Immature natural killer cell (primary cell): ENCODE data around the gene CELF5. TPM values are rescaled to one million over a fixed set of nuclear protein-coding genes. Genes with fewer than 3 reads are reported as not detected.

Experiments
- DNase-seq, 3 donors: peaks; one replicate each; pipeline ENCODE4 v3.0.0; 2022; ENCODE audit warnings: mixed read lengths in 1 of 3
- H3K27ac Mint-ChIP-seq, 6 donors: one replicate each; pipeline ENCODE4 v1.8.0; 2020; ENCODE audit warnings: mixed read lengths in 6 of 6, mild to moderate bottlenecking in 5 of 6, inconsistent platforms in 4 of 6, moderate library complexity in 3 of 6
- H3K27me3 Mint-ChIP-seq, 3 donors: one replicate each; pipeline ENCODE4 v1.8.0; 2020 to 2021; ENCODE audit warnings: low read depth in 3 of 3, mild to moderate bottlenecking in 3 of 3, mixed read lengths in 3 of 3, moderate library complexity in 3 of 3, inconsistent platforms in 1 of 3
- H3K36me3 Mint-ChIP-seq, 3 donors: one replicate each; pipeline ENCODE4 v1.8.0; 2020; ENCODE audit warnings: mixed read lengths in 3 of 3, inconsistent platforms in 2 of 3, mild to moderate bottlenecking in 2 of 3
- H3K4me1 Mint-ChIP-seq, 2 donors: one replicate each; pipeline ENCODE4 v1.8.0; 2020; ENCODE audit warnings: inconsistent platforms in 2 of 2, mild to moderate bottlenecking in 2 of 2, mixed read lengths in 2 of 2, moderate library complexity in 1 of 2
- H3K4me3 Mint-ChIP-seq, 5 donors: one replicate each; pipeline ENCODE4 v1.8.0; 2020; ENCODE audit warnings: mild to moderate bottlenecking in 5 of 5, mixed read lengths in 5 of 5, inconsistent platforms in 3 of 5, moderate library complexity in 3 of 5
- H3K9me3 Mint-ChIP-seq, 6 donors: one replicate each; pipeline ENCODE4 v1.8.0; 2020; ENCODE audit warnings: mild to moderate bottlenecking in 6 of 6, mixed read lengths in 6 of 6, inconsistent platforms in 4 of 6, moderate library complexity in 3 of 6
- polyA plus RNA-seq, 3 donors: library from polyadenylated mRNA; unstranded; fragments of 300-500 nt; fragmentation: Illumina TruSeq; gene quantifications; one replicate each; pipeline ENCODE4 v1.2.3, GENCODE V29; 2021

The CELF5 gene
- polyA plus RNA-seq, result not detected

GRCh38 chr19:3224346-3225168 is at the start of gene CELF5:
CELF5 (plus strand) TSS chr19:3224661; CDS start chr19:3224740, 79 bp downstream.
- DNase-seq, result peak; percentile 50 to 56 (median 53)
- H3K36me3 Mint-ChIP-seq, result no peaks in the 10 kb centered on the region
- peaks cover 0 to 3% of the 10 kb centered on the region in 2 donors for H3K4me1 Mint-ChIP-seq
- H3K27ac Mint-ChIP-seq, result no peak within 1 kb of the TSS
- peak within 1 kb of the TSS; percentile 41 to 67 (median 63) for H3K4me3 Mint-ChIP-seq
- no peaks in the 10 kb centered on the region for H3K9me3 Mint-ChIP-seq
- peaks cover 9 to 18% (median 14%) of the 10 kb centered on the region in 3 donors for H3K27me3 Mint-ChIP-seq

GRCh38 chr19:3175781-3176714 is 48.4 kb upstream of the CELF5 start:
- Mint-ChIP-seq H3K9me3 (no peaks in the 10 kb centered on the region), H3K4me3 (peak overlapping the region; percentile 82 to 84 (median 83)), H3K27me3 (peaks cover 18 to 20% (median 18%) of the 10 kb centered on the region in 3 donors), H3K36me3 (peaks cover 4 to 8% (median 7%) of the 10 kb centered on the region in 3 donors), H3K27ac (peak overlapping the region; percentile 93 to 98 (median 97)), H3K4me1 (peaks cover 30 to 32% of the 10 kb centered on the region in 2 donors)
- peak; percentile 25 to 59 (median 43) for DNase-seq

- peaks cover 4 to 8% (median 7%) of the 10 kb centered on the region in 3 donors for H3K36me3 Mint-ChIP-seq
- H3K4me1 Mint-ChIP-seq, result peaks cover 31 to 36% of the 10 kb centered on the region in 2 donors
- H3K27ac Mint-ChIP-seq, result peak overlapping the region; percentile 93 to 98 (median 97)
- DNase-seq, result peak; percentile 58 to 72 (median 70)
- H3K27me3 Mint-ChIP-seq, result peaks cover 18 to 20% (median 19%) of the 10 kb centered on the region in 3 donors
- peak overlapping the region; percentile 82 to 84 (median 83) for H3K4me3 Mint-ChIP-seq
- H3K9me3 Mint-ChIP-seq, result no peaks in the 10 kb centered on the region
These were observed 47.6 kb upstream of the CELF5 start for GRCh38 chr19:3176715-3177501.

- Mint-ChIP-seq H3K27ac (peak within 1 kb of the TSS; percentile 89 to 98 (median 96)), H3K4me3 (peak within 1 kb of the TSS; percentile 98 to 100 (median 100)), H3K36me3 (peaks cover 4 to 8% (median 7%) of the 10 kb centered on the region in 3 donors), H3K9me3 (no peaks in the 10 kb centered on the region), H3K27me3 (peaks cover 18 to 20% (median 19%) of the 10 kb centered on the region in 3 donors), H3K4me1 (peaks cover 37 to 46% of the 10 kb centered on the region in 2 donors)
- peak; percentile 75 to 80 (median 79) for DNase-seq
These were observed 46.0 kb upstream of the CELF5 start, which contains the start of gene S1PR4 for GRCh38 chr19:3178377-3178972. S1PR4 (plus strand) TSS chr19:3178769; CDS start chr19:3178793, 24 bp downstream.

- peak in 1 of 3 donors; percentile 38 for DNase-seq
- Mint-ChIP-seq H3K27ac (peak overlapping the region; percentile 89 to 98 (median 96)), H3K9me3 (no peaks in the 10 kb centered on the region), H3K4me1 (peaks cover 42 to 53% of the 10 kb centered on the region in 2 donors), H3K4me3 (peak overlapping the region; percentile 98 to 100 (median 100)), H3K27me3 (peaks cover 19 to 21% (median 20%) of the 10 kb centered on the region in 3 donors), H3K36me3 (peaks cover 8 to 11% (median 8%) of the 10 kb centered on the region in 3 donors)
These were observed 45.3 kb upstream of the CELF5 start for GRCh38 chr19:3178973-3179738.

GRCh38 chr19:3179739-3180293 is 44.6 kb upstream of the CELF5 start:
- Mint-ChIP-seq H3K27ac (peak overlapping the region; percentile 89 to 98 (median 96)), H3K36me3 (peaks cover 8 to 13% (median 9%) of the 10 kb centered on the region in 3 donors), H3K4me1 (peaks cover 49 to 59% of the 10 kb centered on the region in 2 donors), H3K9me3 (no peaks in the 10 kb centered on the region), H3K4me3 (peak overlapping the region; percentile 98 to 100 (median 100)), H3K27me3 (peaks cover 19 to 21% (median 20%) of the 10 kb centered on the region in 3 donors)
- DNase-seq, result peak in 1 of 3 donors; percentile 35

GRCh38 chr19:3183721-3184641 is 40.5 kb upstream of the CELF5 start:
- Mint-ChIP-seq H3K27ac (peak overlapping the region; percentile 78 to 97 (median 91)), H3K36me3 (peaks cover 8 to 13% (median 9%) of the 10 kb centered on the region in 3 donors), H3K9me3 (no peaks in the 10 kb centered on the region), H3K4me3 (peak overlapping the region; percentile 90 to 97 (median 94)), H3K4me1 (peaks cover 60 to 66% of the 10 kb centered on the region in 2 donors), H3K27me3 (peaks cover 10 to 16% (median 15%) of the 10 kb centered on the region in 3 donors)
- DNase-seq, result no peak

- H3K9me3 Mint-ChIP-seq, result no peaks in the 10 kb centered on the region
- DNase-seq, result no peak
- H3K27ac Mint-ChIP-seq, result peak overlapping the region; percentile 90 to 97 (median 94)
- peaks cover 66 to 70% of the 10 kb centered on the region in 2 donors for H3K4me1 Mint-ChIP-seq
- peaks cover 7 to 15% (median 10%) of the 10 kb centered on the region in 3 donors for H3K27me3 Mint-ChIP-seq
- H3K4me3 Mint-ChIP-seq, result peak overlapping the region; percentile 90 to 97 (median 94)
- H3K36me3 Mint-ChIP-seq, result peaks cover 8 to 13% (median 9%) of the 10 kb centered on the region in 3 donors
These were observed 39.5 kb upstream of the CELF5 start for GRCh38 chr19:3184847-3185460.

- Mint-ChIP-seq H3K9me3 (no peaks in the 10 kb centered on the region), H3K27me3 (peaks cover 2 to 10% (median 8%) of the 10 kb centered on the region in 3 donors), H3K4me1 (peaks cover 61 to 64% of the 10 kb centered on the region in 2 donors), H3K27ac (peak within 1 kb of the TSS; percentile 90 to 97 (median 94)), H3K4me3 (peak within 1 kb of the TSS; percentile 90 to 97 (median 94)), H3K36me3 (peaks cover 3 to 8% (median 4%) of the 10 kb centered on the region in 3 donors)
- peak; percentile 94 to 95 (median 95) for DNase-seq
These were observed 38.9 kb upstream of the CELF5 start, which contains the start of gene NCLN for GRCh38 chr19:3185461-3186159. NCLN (plus strand) TSS chr19:3185930; CDS start chr19:3186031, 101 bp downstream.
